Upper lobe of right lung (tissue), 1 donor: Measurements from ENCODE around the gene TMEM40. TPM values are rescaled to one million over a fixed set of nuclear protein-coding genes. Genes with fewer than 3 reads are reported as not detected.
A peak's percentile ranks its signal among the peaks of the same experiment; 100 is the strongest.
"Not testable (repeated sequence)": the region's sequence is repeated elsewhere in the genome, so short reads cannot be mapped to it uniquely, and the experiment has no call there.

Source experiments
- ATAC-seq: fragments of 200-7000 bp; cut with Tn5 transposase; one replicate; pipeline ENCODE4 v1.9.1; 2020; ENCODE audit warnings: mild to moderate bottlenecking, moderate library complexity
- DNase-seq: peaks from one replicate; pipeline ENCODE4 v3.0.0-alpha.2; 2020
- H3K27ac ChIP-seq: fragments of 200-600 bp; one replicate; pipeline ENCODE4 v1.8.0; 2022
- H3K27me3 ChIP-seq: fragments of 200-600 bp; one replicate; pipeline ENCODE4 v1.8.0; 2022; ENCODE audit warnings: mild to moderate bottlenecking
- H3K36me3 ChIP-seq: fragments of 200-600 bp; one replicate; pipeline ENCODE4 v1.8.0; 2022
- H3K4me1 ChIP-seq: fragments of 200-600 bp; one replicate; pipeline ENCODE4 v1.8.0; 2022
- H3K4me3 ChIP-seq: fragments of 200-600 bp; one replicate; pipeline ENCODE4 v1.8.0; 2022; ENCODE audit warnings: mild to moderate bottlenecking
- H3K9me3 ChIP-seq: fragments of 200-600 bp; one replicate; pipeline ENCODE4 v1.8.0; 2022
- intact Hi-C: fragments of 100-400 bp; cut with DNase I; formaldehyde crosslinking; loops from one replicate; pipeline ENCODE4 v1.11.0; 2022
- total RNA-seq: library from RNA; stranded (reverse); fragmentation: NEBNext Ultra II Directional; extraction: Animal tissue kit (Norgen Biotek cat#: 25700); gene quantifications from one replicate; pipeline ENCODE4 v1.2.1, GENCODE V29; 2021
- TF ChIP-seq, protein P1 (sequence below): fragments of 200-600 bp; IDR thresholded peaks from one replicate; pipeline ENCODE4 v1.8.0; 2022; ENCODE audit warnings: antibody characterized with exemption
- donor health status: DM: no; HTN: yes; CAD: no; lungs with severe emphysema.

The TMEM40 gene
- total RNA-seq, 1 donor from 2014 or later: not detected

DNA sequence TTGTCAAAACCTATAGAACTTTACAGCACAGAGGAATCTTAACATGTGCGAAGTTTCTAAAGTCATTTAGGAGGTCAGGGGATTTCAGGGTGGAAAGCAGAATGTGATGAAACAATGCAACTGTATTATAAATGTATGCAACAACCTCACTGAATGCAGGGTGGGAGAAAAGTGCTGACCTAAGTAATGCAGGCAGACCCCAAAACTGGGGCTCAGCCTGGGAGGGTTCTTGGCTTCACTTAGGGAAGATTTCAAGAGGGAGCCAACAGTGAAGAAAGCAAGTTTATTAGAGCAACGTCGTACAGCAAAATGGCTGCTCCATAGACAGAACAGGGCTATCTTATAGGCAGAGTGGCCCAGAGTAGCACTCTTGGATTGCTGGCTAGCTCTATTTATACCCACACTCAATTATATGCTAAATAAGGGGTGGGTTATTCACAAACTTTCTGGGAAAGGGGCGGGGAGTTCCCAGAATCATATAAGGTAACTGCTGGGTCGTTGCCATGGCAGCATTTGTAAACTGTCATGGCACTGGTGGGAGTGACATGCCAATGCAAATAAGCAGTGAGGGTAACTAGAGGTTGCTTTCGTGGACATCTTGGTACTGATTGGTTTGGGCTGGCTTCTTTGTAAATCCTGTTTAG is 23.2 kb upstream of the TMEM40 start:
- no peaks in the 10 kb centered on the region for H3K36me3 ChIP-seq
- ATAC-seq (peak; percentile 43), DNase-seq (peak; percentile 18)
- no peak overlapping the region for H3K27ac ChIP-seq
- H3K4me1 ChIP-seq: no peaks in the 10 kb centered on the region
- no peaks in the 10 kb centered on the region for H3K27me3 ChIP-seq
- TF ChIP-seq, protein P1, sequence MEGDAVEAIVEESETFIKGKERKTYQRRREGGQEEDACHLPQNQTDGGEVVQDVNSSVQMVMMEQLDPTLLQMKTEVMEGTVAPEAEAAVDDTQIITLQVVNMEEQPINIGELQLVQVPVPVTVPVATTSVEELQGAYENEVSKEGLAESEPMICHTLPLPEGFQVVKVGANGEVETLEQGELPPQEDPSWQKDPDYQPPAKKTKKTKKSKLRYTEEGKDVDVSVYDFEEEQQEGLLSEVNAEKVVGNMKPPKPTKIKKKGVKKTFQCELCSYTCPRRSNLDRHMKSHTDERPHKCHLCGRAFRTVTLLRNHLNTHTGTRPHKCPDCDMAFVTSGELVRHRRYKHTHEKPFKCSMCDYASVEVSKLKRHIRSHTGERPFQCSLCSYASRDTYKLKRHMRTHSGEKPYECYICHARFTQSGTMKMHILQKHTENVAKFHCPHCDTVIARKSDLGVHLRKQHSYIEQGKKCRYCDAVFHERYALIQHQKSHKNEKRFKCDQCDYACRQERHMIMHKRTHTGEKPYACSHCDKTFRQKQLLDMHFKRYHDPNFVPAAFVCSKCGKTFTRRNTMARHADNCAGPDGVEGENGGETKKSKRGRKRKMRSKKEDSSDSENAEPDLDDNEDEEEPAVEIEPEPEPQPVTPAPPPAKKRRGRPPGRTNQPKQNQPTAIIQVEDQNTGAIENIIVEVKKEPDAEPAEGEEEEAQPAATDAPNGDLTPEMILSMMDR: no peak
- intact Hi-C loops: no loop called here
- H3K4me3 ChIP-seq: no peak overlapping the region
- no peaks in the 10 kb centered on the region for H3K9me3 ChIP-seq

DNA sequence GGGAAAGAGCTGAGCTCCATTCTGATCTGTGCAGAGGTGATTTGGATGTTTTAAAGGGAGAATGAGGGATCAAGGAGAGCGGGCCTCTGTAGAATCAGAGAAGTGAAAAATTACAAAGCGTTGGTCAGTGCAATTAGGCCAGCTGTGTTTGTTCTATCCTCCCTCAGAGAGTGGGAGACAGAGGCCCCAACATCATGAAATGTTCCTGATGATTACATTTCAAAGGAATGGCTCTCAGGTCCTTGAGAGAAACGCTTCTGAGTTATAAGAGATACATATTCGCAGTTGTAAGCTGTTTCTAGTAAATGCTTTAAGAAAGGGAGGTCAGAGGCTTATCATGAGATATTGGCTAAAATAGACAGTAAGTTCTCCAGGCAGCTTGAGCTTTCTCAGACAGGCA is 21.7 kb upstream of the TMEM40 start:
- no peaks in the 10 kb centered on the region for H3K36me3 ChIP-seq
- no peaks in the 10 kb centered on the region for H3K4me1 ChIP-seq
- ATAC-seq: no peak
- H3K27me3 ChIP-seq: no peaks in the 10 kb centered on the region
- no peak overlapping the region for H3K4me3 ChIP-seq
- TF ChIP-seq, protein P1: no peak
- no peak overlapping the region for H3K27ac ChIP-seq
- no peak for DNase-seq
- H3K9me3 ChIP-seq: no peaks in the 10 kb centered on the region
- intact Hi-C loops: no loop called here

DNA sequence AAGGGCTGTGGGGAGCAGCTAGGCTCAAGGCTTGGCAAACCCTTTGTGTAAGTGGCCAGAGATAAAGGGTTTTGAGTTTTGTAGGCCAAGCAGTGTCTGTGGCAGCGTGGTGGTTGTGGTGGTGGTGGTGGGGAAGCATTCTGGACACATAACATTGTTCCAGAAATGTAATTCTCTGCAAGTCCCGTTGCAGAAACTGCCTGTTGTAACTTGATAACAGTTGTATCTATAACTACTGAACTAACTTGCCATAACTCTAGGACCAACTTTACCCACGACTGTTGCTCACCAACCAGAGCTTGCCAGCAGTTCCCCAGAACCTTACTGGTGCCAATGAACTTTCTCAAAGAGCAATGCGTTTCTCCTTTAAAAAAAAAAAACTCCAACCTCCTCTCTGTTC is 18.1 kb upstream of the TMEM40 start:
- Histone ChIP-seq H3K4me3 (no peak overlapping the region), H3K4me1 (no peaks in the 10 kb centered on the region), H3K36me3 (no peaks in the 10 kb centered on the region), H3K27me3 (no peaks in the 10 kb centered on the region), H3K9me3 (no peaks in the 10 kb centered on the region), H3K27ac (no peak overlapping the region)
- intact Hi-C loops: no loop called here
- DNase-seq (no peak), ATAC-seq (no peak)
- TF ChIP-seq, protein P1: no peak

DNA sequence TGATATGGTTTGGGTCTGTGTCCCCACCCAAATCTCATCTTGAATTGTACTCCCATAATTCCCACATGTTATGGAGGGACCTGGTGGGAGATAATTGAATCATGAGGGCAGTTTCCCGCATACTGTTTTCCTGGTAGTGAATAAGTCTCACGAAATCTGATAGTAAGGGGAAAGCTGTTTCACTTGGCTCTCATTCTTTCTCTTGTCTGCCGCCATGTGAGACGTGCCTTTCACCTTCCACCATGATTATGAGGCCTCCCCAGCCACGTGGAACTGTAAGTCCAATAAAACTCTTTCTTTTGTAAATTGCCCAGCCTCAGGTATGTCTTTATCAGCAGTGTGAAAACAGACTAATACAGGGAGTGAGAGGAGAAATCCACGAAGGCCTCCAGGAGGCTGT is 16.9 kb upstream of the TMEM40 start:
- intact Hi-C loops: not testable (repeated sequence)

DNA sequence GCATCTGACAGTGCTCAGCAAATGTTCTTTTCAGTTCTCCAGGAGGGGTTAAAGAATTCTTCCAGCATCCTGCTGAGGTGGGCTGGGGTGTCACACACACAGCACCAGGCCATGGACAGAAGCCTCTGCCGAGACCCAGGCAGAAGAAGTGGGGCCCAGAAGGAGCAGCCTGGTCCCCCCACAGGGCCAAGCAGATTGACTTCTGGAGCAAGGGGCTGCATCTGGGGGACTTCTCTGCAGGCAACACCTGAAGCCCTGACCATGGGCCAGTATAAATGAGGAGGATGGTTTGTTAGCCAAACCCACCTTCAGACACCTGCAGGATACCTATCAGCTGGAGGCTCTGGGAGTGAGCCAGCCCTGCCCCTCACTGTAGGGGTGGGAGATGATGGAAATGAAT is 16.2 kb upstream of the TMEM40 start:
- no peak for ATAC-seq
- no peaks in the 10 kb centered on the region for H3K4me1 ChIP-seq
- TF ChIP-seq, protein P1: no peak
- H3K9me3 ChIP-seq: no peaks in the 10 kb centered on the region
- intact Hi-C loops: no loop called here
- no peaks in the 10 kb centered on the region for H3K36me3 ChIP-seq
- no peaks in the 10 kb centered on the region for H3K27me3 ChIP-seq
- no peak overlapping the region for H3K27ac ChIP-seq
- DNase-seq: no peak
- H3K4me3 ChIP-seq: no peak overlapping the region

More for the DNA sequence above, 16.9 kb upstream of the TMEM40 start:
- DNase-seq, H3K9me3 ChIP-seq, H3K27ac ChIP-seq, ATAC-seq, H3K4me1 ChIP-seq, H3K4me3 ChIP-seq, H3K36me3 ChIP-seq, H3K27me3 ChIP-seq: not testable (repeated sequence)

DNA sequence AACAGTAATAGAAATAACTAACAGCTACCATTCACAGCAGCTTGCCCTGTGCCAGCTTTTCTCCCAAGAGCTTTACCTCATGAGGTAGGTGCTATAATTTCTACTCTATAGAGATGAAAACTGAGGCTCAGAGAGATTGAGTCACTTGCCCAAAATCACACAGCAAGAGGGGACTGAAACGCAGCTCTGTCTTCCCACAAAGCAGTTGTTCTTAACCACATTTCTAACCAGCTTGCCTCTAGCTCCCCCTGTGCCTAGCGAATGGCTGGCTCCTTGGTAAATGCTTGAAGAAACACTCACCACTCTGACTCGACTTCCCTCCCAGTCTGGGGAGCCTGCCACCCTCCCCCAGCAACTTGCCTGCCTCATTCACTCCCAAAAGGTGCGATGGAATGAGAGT is 15.6 kb upstream of the TMEM40 start:
- Histone ChIP-seq H3K9me3 (no peaks in the 10 kb centered on the region), H3K4me3 (no peak overlapping the region), H3K27me3 (no peaks in the 10 kb centered on the region), H3K27ac (no peak overlapping the region), H3K36me3 (no peaks in the 10 kb centered on the region), H3K4me1 (no peaks in the 10 kb centered on the region)
- DNase-seq: no peak
- ATAC-seq: no peak
- intact Hi-C loops: no loop called here
- TF ChIP-seq, protein P1: no peak
